OCI-LY3 (cell line): ENCODE results near the gene LHFPL2.

Source experiments
- CTCF ChIP-seq: fragments of 200-600, 300-600 bp; sonication (generic); IDR thresholded peaks from 2 replicates; pipeline ENCODE4 v1.5.1; 2014; ENCODE audit warnings: antibody characterized with exemption, low read length, low read depth
- EZH2phosphoT487 ChIP-seq: fragments of 200-600 bp; shearing (Covaris generic); IDR thresholded peaks from 2 replicates; pipeline ENCODE4 v1.6.1; 2018; ENCODE audit warnings: antibody characterized with exemption, mixed run types, low read depth

DNA sequence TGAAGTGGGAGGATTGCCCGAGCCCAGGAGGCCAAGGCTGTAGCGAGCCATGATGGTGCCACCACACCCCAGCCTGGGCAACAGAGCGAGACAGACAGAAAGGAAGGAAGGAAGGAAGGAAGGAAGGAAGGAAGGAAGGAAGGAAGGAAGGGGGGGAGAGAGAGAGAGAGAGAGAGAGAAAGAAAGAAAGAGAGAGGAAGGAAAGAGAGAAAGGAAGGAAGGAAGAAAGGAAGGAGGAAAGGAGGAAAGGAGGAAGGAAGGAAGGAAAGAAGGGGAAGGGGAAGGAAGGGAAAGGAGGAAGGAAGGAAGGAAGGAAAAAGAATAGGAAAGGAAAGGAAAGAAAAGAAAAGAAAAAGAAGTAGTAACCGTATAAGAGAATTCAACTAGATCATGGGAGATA lies 20.8 kb upstream of the LHFPL2 start:
- TF ChIP-seq CTCF (no peak), EZH2phosphoT487 (no peak)
